Liver (tissue), 9 donors: ENCODE data around the gene IFT122. TPM values are rescaled to one million over a fixed set of nuclear protein-coding genes. Genes with fewer than 3 reads are reported as not detected.
"Not testable (repeated sequence)": the region's sequence is repeated elsewhere in the genome, so short reads cannot be mapped to it uniquely, and the experiment has no call there.

Experiments used
- DNase-seq: peaks from one replicate; pipeline ENCODE4 v3.0.0-alpha.2; 2017; ENCODE audit warnings: low spot score
- H3K27ac ChIP-seq, 2 donors: one replicate each; pipeline ENCODE4 v1.7.0; 2013; ENCODE audit warnings: inconsistent platforms in 2 of 2, low read length in 2 of 2, control low read depth in 1 of 2, low read depth in 1 of 2, mild to moderate bottlenecking in 1 of 2
- H3K27me3 ChIP-seq, 4 donors: one replicate each; pipeline versions ENCODE4 v1.6.1 to v1.7.0; 2013; ENCODE audit warnings: low read length in 3 of 4, inconsistent platforms in 1 of 4, mild to moderate bottlenecking in 1 of 4, moderate library complexity in 1 of 4; ENCODE audit not compliant: control insufficient read depth in 4 of 4, insufficient read depth in 4 of 4
- H3K36me3 ChIP-seq, 4 donors: one replicate each; pipeline versions ENCODE4 v1.6.1 to v1.7.0; 2013; ENCODE audit warnings: low read length in 3 of 4, mild to moderate bottlenecking in 3 of 4, low read depth in 1 of 4, moderate library complexity in 1 of 4; ENCODE audit not compliant: control insufficient read depth in 4 of 4, insufficient read depth in 3 of 4
- H3K4me1 ChIP-seq, 4 donors: one replicate each; pipeline versions ENCODE4 v1.6.1 to v1.7.0; 2013; ENCODE audit warnings: low read length in 3 of 4, mild to moderate bottlenecking in 3 of 4, moderate library complexity in 1 of 4; ENCODE audit not compliant: control insufficient read depth in 4 of 4, insufficient read depth in 4 of 4
- H3K4me3 ChIP-seq, 3 donors: one replicate each; pipeline versions ENCODE4 v1.6.1 to v1.7.0; 2013; ENCODE audit warnings: low read length in 3 of 3, control low read depth in 1 of 3, low read depth in 1 of 3, mild to moderate bottlenecking in 1 of 3
- H3K9ac ChIP-seq, 2 donors: one replicate each; pipeline ENCODE4 v1.7.0; 2013; ENCODE audit warnings: low read length in 2 of 2, mild to moderate bottlenecking in 2 of 2, moderate library complexity in 2 of 2, control low read depth in 1 of 2, low read depth in 1 of 2
- H3K9me3 ChIP-seq, 4 donors: one replicate each; pipeline versions ENCODE4 v1.6.1 to v1.7.0; 2013; ENCODE audit warnings: low read length in 3 of 4; ENCODE audit not compliant: control insufficient read depth in 4 of 4
- FOXA1 ChIP-seq: IDR thresholded peaks from 2 replicates; pipeline ENCODE4 v1.6.1; 2016; ENCODE audit warnings: antibody characterized with exemption
- HNF4A ChIP-seq, 2 donors: conservative IDR thresholded peaks; 2 replicates each; pipeline ENCODE4 v1.6.1; 2016; ENCODE audit warnings: antibody characterized with exemption in 2 of 2, mild to moderate bottlenecking in 2 of 2
- JUND ChIP-seq, 2 donors: IDR thresholded peaks; 2 replicates each; pipeline ENCODE4 v1.6.1; 2016; ENCODE audit warnings: antibody characterized with exemption in 2 of 2
- NR2F2 ChIP-seq: IDR thresholded peaks from 2 replicates; pipeline ENCODE4 v1.6.1; 2016; ENCODE audit warnings: antibody characterized with exemption
- RAD21 ChIP-seq, 2 donors: IDR thresholded peaks; 2 replicates each; pipeline ENCODE4 v1.6.1; 2016; ENCODE audit warnings: antibody characterized with exemption in 2 of 2, mild to moderate bottlenecking in 2 of 2
- WGBS: extraction: QIAGEN DNeasy Blood & Tissue Kit; methylation state at CpG from one replicate; pipeline ENCODE4 v1.1.7; 2013; 5-methylcytosine and 5-hydroxymethylcytosine counted together
- polyA plus RNA-seq, 2 donors: library from polyadenylated mRNA; stranded (reverse) in 1 of 2; unstranded in 1 of 2; fragments of 200-250 nt in 1 of 2; fragments of >200 nt in 1 of 2; fragmentation: Nextera tagmentation in 1 of 2; extraction: Ambion mirVana in 1 of 2; gene quantifications; one replicate each; pipeline versions ENCODE4 v1.2.1 to v1.2.3, GENCODE V29; 2013 to 2015
- total RNA-seq, 2 donors: library from RNA; depleted of rRNA; stranded (reverse); fragments of >200 nt; gene quantifications; one replicate each; pipeline ENCODE4 v1.2.3, GENCODE V29; 2014
- TF ChIP-seq, protein P1 (sequence below): IDR thresholded peaks from 2 replicates; pipeline ENCODE4 v1.6.1; 2016; ENCODE audit warnings: antibody characterized with exemption
- donor health status: healthy.
- donor health status: healthy.
- donor health status: healthy.
- donor health status: healthy.
- donor health status: healthy.

Gene IFT122
- total and polyA plus RNA-seq, 4 donors: 3.3 to 25.8 (median 10.6) TPM

- WGBS: 95% methylated on average over 4 of the region's 4 CpGs
- H3K36me3 ChIP-seq: peaks cover 0 to 9% (median 0%) of the 10 kb centered on the region in 4 donors
Observed at GRCh38 chr3:129493206-129493605, 53.2 kb downstream of the IFT122 start.

GRCh38 chr3:129494499-129494898 is 54.5 kb downstream of the IFT122 start:
- not testable (repeated sequence) for H3K27me3 ChIP-seq, H3K4me3 ChIP-seq, H3K36me3 ChIP-seq, H3K9ac ChIP-seq, DNase-seq, H3K9me3 ChIP-seq
- peak in 1 of 2 donors; percentile 4 for TF ChIP-seq RAD21 (IDR thresholded peaks at IDR 0.05)
- H3K4me1 ChIP-seq: peaks cover 4 to 10% (median 8%) of the 10 kb centered on the region in 4 donors
- WGBS: 83% methylated on average over 5 of the region's 5 CpGs
- peak overlapping the region; percentile 17 to 28 for H3K27ac ChIP-seq

More at GRCh38 chr3:129493206-129493605, 53.2 kb downstream of the IFT122 start:
- Histone ChIP-seq H3K4me1 (peaks cover 0 to 10% (median 7%) of the 10 kb centered on the region in 4 donors), H3K4me3 (no peak overlapping the region), H3K9ac (no peak overlapping the region), H3K9me3 (no peaks in the 10 kb centered on the region), H3K27me3 (no peaks in the 10 kb centered on the region), H3K27ac (no peak overlapping the region)
- TF ChIP-seq FOXA1 (no peak), JUND (IDR thresholded peaks at IDR 0.05) (no peak), HNF4A (conservative IDR thresholded peaks at IDR 0.05) (no peak)
- TF ChIP-seq, protein P1, sequence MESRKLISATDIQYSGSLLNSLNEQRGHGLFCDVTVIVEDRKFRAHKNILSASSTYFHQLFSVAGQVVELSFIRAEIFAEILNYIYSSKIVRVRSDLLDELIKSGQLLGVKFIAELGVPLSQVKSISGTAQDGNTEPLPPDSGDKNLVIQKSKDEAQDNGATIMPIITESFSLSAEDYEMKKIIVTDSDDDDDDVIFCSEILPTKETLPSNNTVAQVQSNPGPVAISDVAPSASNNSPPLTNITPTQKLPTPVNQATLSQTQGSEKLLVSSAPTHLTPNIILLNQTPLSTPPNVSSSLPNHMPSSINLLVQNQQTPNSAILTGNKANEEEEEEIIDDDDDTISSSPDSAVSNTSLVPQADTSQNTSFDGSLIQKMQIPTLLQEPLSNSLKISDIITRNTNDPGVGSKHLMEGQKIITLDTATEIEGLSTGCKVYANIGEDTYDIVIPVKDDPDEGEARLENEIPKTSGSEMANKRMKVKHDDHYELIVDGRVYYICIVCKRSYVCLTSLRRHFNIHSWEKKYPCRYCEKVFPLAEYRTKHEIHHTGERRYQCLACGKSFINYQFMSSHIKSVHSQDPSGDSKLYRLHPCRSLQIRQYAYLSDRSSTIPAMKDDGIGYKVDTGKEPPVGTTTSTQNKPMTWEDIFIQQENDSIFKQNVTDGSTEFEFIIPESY: no peak
- no peak for DNase-seq

DNA sequence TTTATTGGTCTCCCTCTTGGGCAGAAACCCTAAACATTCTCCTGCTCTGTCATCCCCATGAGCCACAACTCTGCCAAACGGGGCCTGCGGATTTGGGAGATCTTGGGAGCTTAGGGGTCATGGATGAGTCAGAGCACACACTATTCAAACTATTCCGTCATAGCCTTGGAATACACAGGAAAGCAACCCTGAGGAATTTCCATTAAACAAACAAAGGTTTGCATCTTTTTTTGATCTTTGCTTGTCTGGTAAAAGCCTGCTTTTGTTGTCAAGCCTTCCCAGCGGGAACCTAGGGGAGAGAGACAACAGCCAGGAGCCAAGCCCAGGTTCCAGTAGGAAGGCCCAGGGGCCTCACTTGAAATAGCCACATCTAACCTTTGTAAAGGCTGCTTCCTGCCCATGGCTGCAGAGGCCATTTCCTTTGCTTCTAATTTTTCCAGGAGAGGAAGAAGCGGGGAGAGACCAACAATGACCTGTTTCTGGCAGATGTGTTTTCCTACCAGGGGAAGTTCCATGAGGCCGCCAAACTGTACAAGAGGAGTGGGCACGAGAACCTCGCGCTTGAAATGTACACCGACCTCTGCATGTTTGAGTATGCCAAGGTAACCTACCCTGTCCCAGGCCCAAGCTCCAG is 55.1 kb downstream of the IFT122 start:
- not testable (repeated sequence) for H3K4me3 ChIP-seq, H3K36me3 ChIP-seq, H3K9me3 ChIP-seq, H3K9ac ChIP-seq, DNase-seq, H3K27me3 ChIP-seq
- Histone ChIP-seq H3K27ac (peak overlapping the region; percentile 17 to 28), H3K4me1 (peaks cover 8 to 15% (median 10%) of the 10 kb centered on the region in 4 donors)
- 82% methylated on average over 10 of the region's 10 CpGs for WGBS
- TF ChIP-seq NR2F2: peak; percentile 87

DNA sequence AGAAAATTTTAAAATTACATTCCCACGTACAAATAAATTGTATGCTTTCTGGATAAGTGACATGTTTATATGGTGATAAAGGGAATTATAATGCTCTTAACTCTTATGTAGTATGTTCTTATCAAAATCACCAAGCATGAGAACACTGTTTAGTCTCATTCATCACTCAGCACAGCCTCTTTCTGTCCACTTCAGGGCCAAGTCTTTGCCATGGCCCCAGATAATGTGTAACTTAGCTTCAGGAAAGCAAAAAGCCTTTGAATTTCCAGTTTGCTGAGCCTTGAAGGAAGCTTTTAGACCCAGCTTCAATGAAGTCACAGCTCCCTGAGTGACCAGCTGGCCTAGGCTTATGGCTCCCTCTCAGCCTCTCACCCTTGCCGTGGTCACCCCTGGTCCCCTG is 57.9 kb downstream of the IFT122 start:
- 90% methylated on average over 2 of the region's 2 CpGs for WGBS
- H3K4me1 ChIP-seq: peaks cover 0 to 13% (median 8%) of the 10 kb centered on the region in 4 donors
- not testable (repeated sequence) for H3K27ac ChIP-seq, H3K36me3 ChIP-seq, H3K27me3 ChIP-seq, H3K4me3 ChIP-seq, DNase-seq, H3K9ac ChIP-seq, H3K9me3 ChIP-seq
